Globus pallidus (tissue), 1 donor: ENCODE results near the gene SEMA4D.

ENCODE experiments used
- DNase-seq: peaks from one replicate; pipeline ENCODE4 v3.0.0-alpha.2; 2015; ENCODE audit warnings: low spot score

Gene SEMA4D

DNA sequence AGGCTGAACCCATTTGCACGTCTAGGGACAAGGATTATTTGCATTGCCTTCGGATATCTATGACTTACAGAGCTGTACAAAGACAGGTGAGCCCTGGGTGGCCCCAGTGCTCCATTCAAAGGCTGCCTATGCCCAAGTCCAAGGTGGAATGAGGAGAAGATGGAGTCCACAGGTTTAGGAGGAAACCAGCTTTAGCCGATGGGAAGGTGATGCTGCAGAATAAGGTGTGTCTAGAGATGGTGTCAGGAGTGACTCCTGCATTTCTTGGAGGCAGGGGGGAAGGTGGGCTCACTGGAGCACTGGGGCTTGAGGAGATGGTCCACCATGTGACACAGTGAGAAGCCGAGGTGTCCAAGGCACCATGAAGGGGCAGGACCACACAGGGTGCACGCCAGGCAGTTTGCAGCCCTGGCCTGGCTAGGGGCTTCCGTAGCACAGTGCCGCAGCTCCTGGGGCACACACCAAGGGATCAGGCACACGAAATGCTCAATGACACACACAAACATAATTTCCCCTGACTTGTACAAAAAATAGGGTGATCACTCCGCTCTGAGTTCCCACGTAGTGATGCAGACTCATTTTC, 32.1 kb downstream of the SEMA4D start:
- DNase-seq: no peak

DNA sequence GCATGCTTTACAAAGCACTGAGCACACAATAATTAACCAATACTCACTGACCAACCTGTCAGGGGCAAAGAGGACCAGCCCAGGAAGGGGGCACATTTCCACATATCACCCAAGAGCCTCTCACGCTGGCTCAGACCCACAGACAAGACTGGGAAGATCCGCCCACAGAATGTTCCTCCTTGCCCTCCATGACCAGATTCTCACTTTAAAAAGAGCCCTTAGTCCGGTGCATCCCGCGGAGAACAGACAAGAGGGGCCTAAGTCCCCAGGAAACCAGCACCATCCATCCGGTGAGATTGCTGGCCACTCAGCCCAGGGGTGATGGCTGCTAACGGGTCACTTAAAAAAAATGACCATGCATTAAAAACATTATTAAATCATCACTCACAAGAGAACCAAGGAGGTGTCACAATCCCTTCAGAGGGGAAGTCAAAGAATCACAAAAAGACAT, 32.9 kb downstream of the SEMA4D start:
- DNase-seq: no peak

DNA sequence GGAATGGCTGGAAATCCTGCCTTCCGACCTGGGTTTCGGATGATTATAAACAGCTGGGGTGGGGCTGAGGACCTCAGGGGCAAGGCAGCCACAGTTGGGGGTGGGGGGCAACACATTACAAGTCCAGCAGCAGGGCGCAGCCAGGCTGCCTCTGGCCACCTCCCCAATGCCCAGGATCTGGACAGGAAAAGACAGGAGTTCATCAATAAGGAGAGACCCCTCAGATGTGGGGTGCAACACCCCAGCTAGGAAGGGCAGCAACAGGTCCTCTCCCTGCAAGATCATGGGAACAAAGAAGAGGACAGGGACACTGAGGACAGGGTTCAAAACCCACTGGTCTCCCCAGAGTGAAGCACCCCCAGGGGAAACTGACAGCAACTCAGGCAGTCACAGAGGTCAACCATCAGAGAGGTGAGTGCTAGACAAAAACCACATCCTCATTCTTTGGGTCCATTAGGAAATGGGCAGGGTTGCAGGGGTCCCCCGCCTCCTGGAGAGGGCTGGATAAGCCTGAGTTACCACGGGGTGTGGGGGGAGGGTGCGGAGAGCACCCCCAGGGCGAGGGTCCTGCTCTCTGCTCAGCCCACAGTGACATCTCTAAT, 33.5 kb downstream of the SEMA4D start:
- no peak for DNase-seq

DNA sequence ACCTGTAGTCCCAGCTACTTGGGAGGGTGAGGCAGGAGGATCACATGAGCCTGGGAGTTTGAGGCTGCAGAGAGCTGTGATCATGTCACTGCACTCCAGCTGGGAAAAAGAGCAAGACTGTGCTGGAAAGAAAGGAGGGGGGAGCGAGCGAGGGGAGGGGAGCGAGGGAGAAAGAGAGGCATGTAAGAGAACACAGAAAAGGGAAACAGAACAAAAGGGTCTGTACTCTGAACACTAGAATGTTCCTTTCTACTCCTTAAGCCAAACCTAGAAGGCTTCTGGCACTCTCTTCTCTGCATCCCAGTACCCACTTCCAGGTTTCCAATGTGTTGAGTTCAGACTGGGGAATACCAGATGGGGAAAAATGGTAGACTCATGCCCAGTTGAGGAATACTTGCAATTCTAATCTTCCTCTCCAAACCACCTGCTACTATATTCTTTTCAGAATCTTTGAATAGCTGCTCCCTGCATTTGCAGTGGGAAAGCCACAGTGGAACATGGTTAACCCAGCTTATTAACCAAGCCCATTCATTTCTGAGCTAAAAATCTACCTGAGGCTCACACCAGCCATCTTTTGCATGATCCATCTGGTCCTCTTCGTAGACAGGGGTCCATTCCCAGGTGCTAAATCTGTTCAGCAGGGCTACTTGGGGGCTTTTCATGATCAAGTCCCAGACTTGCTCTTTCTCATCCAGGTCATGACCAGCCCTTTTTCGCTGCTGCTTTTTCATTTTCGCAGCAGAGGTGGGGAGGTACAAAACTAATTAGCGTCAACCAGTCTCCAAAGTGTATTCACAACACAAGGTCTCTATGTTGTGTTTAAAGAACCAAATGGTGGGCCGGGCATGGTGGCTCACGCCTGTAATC, 34.9 kb downstream of the SEMA4D start:
- no peak for DNase-seq

DNA sequence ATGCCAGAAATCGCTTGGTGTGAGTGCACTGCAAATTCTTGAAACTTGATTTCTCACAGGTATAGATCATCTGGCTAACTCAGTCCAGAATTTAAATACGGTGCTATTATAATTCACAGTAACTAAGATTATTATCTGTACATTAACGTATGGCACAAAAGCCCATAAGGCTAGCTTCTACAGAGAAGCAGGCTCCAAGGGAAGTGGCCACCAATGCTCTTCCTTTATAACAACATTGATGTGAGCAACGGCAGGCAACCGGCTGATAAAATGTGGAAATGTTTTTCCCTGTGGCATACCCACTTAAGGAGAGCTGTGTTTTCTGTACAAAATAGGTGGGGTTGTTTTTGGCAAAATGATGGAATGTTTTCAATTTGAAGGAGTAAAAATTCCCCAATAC, 35.7 kb downstream of the SEMA4D start:
- DNase-seq: no peak

DNA sequence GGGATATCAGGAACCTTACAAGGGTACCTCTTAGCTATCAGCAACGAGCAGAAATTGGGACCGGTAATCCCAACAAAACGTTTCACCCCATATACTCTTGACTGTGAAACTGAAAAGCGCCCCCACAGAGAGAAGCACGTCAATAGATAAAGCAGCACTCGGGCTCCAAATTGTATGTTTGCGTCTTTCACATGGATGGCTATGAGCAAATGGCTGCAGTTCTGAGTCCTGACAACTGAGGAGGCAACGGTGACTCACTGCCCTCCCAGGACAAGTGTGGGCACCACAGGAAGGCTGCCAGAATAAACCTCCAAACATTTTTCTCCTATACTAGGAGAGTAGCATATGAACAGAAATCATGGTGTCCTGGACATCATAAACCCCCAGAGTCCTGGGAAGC, 36.6 kb downstream of the SEMA4D start:
- DNase-seq: no peak

DNA sequence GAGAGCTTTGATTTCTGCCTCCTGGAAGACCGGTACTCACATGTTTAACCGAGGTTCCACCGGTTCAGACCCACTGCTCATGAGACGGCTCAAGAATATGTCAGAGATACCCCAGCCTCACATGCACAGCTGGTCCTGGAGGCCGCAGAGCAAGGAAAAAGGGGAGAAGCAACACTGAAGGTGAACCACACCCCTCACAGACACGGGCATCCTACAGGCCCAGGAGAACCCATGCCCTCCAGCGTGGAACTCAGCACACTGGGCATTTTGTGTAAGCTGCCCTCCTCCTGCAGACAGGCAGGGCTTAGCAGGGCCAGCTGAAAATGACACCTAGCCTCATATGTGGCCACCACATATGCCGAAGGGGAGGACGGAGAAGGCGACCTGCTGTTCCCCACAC, 37.4 kb downstream of the SEMA4D start:
- no peak for DNase-seq

DNA sequence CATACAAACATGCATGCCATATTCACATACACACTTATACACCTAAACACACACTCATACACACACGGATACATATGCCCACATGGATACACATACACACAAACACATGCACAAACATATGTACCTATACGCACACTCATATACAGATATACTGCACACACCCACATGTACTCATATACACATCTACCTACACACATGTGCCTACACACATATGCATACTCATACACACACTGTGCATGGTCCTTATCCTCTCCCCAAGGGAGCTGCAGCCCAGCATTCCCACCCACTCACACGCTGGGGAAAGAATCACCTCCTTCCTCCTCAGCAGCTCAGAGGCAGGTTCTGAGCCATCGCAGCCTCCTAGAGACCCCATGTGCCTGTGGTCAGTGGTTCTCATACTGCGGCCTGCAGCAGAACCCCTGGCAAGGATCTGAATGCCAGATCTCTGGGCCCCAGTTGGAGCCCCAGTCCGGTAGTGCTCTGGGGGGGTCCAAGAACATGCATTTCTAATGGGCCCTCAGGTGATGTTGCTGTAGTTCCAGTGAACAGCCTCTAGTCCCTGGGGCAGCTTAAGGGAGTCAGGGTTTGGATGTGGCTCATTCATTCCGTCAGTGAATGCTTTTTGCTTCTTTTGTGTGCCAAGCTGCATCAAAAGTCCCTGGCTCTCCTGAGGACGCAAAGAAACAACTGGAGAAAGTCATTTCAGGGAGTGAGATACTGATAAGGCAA, 39.0 kb downstream of the SEMA4D start:
- DNase-seq: no peak

DNA sequence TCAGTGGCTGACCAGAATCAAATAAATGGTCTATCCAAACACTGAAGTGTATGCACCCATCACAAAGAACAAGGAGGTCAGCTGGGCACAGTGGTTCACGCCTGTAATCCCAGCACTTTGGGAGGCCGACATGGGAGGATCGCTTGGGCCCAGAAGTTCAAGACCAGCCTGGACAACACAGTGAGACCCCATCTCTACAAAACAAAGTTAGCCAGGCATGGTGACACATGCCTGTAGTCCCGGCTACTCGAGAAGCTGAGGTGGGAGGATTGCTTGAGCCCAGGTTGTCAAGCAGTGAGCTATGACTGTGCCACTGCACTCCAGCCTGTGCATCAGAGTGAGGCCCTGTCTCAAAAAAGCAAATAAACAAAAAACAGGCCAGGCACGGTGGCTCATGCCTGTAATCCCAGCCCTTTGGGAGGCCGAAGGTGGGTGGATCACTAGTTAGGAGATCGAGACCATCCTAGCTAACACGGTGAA, 40.5 kb downstream of the SEMA4D start:
- no peak for DNase-seq

DNA sequence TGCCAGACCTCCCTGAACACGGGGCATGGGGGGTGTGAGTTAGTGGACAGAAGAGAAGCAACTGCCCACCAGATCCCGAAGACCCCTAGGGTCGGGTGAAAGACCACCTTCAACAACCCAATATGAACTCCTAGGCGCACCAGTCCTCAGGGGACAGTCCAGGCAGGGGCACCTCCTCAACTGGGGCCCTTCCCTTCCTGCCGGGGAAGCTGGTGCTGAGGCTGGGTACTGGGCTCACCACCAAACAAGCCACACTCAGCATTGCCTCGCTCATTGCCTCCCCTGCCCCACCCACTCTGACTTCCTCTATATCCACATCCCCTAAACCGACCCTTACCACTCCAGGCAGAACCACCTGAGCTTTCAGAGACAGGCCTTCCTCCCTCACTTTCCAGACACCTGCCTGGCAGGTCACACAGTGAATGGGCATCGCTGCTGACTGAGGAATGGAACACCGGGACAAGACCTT, 42.5 kb downstream of the SEMA4D start:
- DNase-seq: no peak

DNA sequence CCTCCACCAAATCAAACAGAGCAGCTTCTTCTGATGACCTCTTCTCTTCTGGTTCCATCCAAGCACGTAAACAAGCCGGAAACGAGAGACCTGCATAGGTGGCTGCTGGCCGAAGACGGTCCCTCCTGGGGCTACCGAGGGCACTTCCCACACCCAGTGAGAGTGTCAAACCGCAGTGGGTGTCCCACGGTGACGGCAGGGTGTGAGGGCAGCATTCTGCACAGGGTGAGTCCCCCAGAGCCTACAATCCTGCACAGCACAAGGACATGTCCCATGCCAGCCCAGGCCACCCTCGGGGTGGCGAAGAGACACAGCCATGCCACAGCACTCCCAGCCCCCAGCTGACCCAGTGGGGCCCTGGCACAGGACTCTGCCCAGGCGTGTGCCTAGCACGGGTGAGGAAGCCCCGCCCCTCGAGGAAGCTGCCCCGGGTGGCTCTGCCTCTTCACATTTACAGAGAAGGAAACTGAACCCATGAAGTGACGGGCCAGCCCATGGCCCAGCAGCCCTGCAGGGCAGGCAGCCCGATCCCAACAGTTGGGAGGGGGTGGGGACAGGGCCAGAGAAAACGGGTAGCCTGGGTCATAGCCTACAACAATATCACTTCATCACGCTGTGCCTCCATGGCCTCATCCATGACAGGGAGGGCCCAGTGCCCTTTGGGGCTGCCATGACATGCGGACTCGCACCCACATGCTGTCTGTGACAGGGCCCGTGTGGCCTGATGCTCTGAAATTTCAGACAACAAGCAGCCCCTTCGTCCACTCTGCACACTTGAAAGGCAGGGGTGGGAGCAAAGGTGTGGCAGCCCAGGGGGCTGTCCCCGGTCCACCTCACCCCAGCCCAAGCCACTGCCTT, 43.2 kb downstream of the SEMA4D start:
- no peak for DNase-seq

DNA sequence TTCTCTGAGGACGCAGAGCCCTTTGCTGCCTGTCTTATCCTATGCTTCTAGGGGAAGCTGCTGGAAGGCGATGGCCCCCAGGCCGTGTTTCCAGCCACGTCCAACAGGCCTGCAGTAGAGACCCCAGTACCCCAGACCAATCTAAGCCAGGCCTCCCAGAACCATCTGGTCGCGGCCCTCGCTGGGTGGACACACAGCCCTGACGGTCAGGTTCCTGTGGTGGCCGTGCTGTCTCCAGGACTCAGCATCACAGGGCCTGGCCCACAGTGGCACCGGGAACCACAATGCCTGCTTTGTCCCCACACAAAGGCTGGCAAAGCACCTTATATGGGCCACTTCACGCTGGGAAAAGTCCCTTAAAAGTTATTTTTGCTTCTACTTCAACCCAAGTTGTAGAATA, 44.5 kb downstream of the SEMA4D start:
- DNase-seq: peak; percentile 92

DNA sequence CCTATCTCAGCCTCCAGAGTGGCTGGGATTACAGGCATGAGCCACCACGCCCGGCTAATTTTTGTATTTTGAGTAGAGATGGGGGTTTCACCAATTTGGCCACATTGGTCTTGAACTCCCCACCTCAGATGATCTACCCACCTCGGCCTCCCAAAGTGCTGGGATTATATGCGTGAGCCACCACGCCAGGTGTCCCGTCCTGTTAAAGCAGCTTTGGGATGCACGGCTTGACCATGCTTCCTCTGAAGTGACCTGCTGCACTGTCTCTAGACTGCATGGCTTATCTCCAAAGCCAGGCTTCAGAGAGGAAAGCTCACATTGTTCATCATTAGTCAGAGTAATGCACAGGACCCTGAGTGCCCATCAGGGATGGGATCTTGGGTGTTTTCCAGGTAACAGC, 45.4 kb downstream of the SEMA4D start:
- no peak for DNase-seq

DNA sequence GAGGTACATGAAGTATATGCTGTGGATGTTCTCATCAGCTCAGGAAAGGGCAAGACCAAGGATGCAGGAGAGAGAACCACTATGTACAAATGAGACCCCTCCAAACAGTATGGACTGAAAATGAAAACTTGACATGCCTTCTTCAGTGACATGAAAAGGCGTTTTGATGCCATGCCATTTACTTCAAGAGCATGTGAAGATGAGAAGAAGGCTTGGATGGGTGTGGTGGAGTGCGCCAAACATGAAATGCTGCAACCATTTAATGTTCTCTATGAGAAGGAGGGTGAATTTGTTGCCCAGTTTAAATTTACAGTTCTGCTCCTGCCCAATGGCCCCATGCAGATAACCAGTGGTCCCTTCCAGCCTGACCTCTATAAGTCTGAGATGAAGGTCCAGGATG, 47.7 kb downstream of the SEMA4D start:
- no peak for DNase-seq

DNA sequence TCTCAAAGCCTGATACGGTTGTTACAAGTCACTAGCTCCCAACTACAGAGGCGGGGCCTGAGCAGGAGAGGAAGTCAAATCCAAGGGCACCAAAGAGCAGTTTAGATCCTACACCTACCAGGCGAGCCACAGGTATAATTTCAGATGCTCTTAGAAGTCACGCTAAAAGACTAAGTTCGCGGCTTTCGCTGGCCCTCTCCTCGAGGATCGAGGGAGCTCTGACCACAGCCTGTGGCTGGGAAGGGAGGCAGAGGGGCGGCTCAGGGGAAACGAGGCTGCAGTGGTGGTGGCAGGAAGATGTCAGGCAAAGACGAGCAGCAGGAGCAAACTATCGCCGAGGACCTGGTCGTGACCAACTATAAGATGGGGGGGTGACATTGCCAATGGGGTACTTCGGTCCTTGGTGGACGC, 48.6 kb downstream of the SEMA4D start:
- no peak for DNase-seq

DNA sequence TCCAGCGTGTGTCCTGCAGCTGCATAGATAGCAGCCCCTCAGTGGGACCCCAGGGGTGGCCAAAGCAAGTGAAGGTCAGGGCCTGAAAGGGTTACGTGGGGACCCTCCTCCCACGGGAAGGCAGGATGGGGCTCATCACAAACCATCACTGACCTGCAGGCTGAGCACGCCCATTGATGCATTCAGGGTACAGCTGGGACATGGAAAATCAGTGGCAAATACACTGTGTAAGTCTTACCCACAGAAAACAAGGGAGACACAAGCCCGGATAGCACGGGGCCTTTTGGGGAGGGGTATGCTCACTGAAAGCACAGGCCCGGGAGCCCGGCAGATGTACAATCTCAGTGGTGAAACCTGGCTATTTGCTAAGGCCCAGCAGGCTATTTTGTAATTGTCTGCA, 49.1 kb downstream of the SEMA4D start:
- DNase-seq: peak; percentile 88

DNA sequence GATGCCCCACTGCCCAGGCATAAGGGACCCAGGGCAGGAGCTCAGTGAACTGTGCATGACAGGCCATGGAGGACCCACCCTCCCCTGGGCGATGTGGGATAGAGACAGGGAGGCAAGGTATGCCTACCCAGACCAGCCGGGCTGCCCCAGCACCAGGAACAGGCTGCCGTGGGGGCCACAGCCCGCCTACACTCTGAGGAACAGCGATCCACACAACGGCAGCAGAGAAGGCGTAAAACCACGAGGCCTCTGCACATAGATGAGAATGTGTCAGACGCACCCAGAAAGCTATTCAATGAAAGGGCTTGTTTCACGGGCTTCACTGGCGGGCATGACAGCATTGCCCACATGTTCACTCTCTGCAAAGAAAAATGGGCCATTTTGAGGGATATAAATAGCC, 49.5 kb downstream of the SEMA4D start:
- DNase-seq: peak; percentile 97

DNA sequence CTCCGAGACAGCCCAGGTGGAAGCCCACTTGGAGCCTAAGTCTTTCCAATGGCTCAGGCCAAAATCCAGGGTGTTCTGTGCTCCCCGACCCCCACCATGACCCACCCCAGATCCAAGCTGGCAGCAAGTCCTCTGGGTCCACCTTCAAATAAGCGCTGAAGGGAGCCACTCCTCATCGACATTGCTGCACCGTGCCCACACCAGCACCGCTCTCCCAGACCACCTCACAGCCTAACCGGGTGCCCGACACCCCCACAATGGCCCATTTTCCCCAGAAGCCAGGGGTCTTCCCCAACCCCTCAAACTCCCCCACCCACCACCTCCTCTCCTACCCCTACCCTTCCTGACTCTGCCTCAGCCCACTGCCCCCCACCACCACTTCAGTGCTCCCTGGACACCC, 50.5 kb downstream of the SEMA4D start:
- no peak for DNase-seq

DNA sequence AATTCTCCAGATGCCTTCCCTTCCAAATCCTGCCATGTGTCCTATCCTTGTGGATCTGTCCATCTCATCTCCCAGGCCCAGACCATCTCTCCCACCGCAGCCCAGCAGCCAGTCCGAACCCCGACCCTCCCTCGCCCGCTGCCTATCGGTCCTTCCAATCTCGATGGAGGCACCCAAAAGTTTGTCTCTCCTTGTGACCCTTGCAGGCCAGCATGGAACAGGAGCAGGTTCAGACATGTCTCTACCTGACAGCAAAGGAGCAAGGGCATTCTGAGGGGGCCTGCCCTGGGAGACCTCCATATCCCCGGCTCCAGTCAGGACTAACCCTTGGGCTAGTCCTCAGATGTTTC, 51.0 kb downstream of the SEMA4D start:
- no peak for DNase-seq

DNA sequence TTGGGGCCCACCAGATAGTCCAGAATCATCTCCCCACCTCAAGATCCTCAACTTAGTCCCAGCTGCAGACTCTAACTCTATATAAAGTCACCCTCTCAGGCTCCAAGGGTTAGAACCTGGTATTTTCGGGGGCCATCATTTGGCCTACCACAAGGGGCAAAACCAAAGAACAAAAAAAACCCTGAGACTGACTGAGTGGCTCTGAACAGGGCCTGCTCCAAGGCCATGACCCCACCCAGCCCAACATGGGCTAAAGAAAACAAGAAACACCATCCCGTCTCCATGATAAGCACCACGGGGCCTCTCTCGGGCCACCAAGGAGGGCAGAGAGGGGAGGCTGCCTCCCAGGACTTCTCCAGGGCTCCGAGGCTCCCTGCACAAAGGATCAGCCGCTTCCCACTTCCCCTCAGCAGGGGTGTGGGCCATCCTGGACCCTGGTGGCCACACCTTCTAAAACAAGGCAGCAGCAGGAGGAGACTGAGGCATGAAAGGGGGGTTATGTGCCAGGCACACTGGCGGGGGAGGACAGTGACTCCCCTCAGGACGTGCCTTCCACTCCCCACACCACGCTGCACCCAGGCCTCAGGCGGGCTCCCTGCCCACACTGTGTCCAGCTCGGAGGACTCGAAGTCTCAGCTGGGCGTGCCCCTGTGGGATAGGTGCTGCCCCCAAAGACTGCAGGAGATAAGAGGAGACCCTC, 51.5 kb downstream of the SEMA4D start:
- no peak for DNase-seq

DNA sequence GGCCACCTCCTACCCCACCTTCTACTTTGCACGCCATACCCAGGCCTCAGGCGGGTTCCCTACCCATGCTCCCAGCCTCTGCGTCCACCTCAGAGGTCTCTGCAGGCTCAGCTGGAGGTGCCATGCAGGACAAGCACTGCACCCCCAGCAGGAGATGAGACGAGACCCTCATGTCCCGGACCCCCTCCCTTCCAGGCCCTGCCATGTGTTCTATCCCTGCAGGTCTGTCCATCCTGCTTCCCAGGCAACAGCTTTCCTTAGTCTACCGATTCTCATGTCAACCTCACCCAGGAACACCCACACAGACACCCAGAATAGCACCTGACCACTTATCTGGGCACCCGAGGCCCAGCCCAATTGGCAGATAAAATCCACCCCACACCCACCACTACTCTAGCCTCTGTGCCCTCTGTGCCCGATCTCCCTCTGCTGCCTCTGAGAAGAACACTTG, 52.1 kb downstream of the SEMA4D start:
- DNase-seq: no peak
